Neural progenitor cell (in vitro differentiated cells): ENCODE data around the gene IRF7. TPM values are rescaled to one million over a fixed set of nuclear protein-coding genes. Genes with fewer than 3 reads are reported as not detected.

ENCODE experiments used
- DNase-seq: peaks from one replicate; pipeline ENCODE4 v3.0.0-alpha.2; 2016; ENCODE audit warnings: low spot score
- H2AFZ ChIP-seq: fragments of 200-600 bp; sonication (generic); replicated peaks from 2 replicates; pipeline ENCODE4 v1.6.1; 2016; ENCODE audit warnings: antibody characterized with exemption
- H3F3A ChIP-seq: fragments of 200-600 bp; sonication (generic); 2 replicates; pipeline ENCODE4 v1.6.1; 2016; ENCODE audit warnings: antibody characterized with exemption, low read depth
- H3K27ac ChIP-seq: fragments of 200-600 bp; sonication (generic); 2 replicates; pipeline ENCODE4 v1.5.1; 2016; ENCODE audit warnings: mild to moderate bottlenecking
- H3K27me3 ChIP-seq: fragments of 200-600 bp; sonication (generic); 2 replicates; pipeline ENCODE4 v1.6.1; 2016; ENCODE audit warnings: mild to moderate bottlenecking, moderate library complexity
- H3K36me3 ChIP-seq: fragments of 200-600 bp; sonication (generic); 2 replicates; pipeline ENCODE4 v1.5.1; 2016
- H3K4me1 ChIP-seq: fragments of 200-600 bp; sonication (generic); 2 replicates; pipeline ENCODE4 v1.6.1; 2016; ENCODE audit warnings: mixed run types
- H3K4me2 ChIP-seq: fragments of 200-600 bp; sonication (generic); 2 replicates; pipeline ENCODE4 v1.6.1; 2016
- H3K4me3 ChIP-seq: fragments of 200-600 bp; sonication (generic); 2 replicates; pipeline ENCODE4 v1.5.1; 2016
- H3K79me2 ChIP-seq: fragments of 200-600 bp; sonication (generic); 2 replicates; pipeline ENCODE4 v1.6.1; 2016; ENCODE audit warnings: low read depth
- H3K9ac ChIP-seq: fragments of 200-600 bp; sonication (generic); 2 replicates; pipeline ENCODE4 v1.6.1; 2016
- H3K9me3 ChIP-seq: fragments of 200-600 bp; sonication (generic); 2 replicates; pipeline ENCODE4 v1.5.1; 2016; ENCODE audit warnings: low read depth
- H4K20me1 ChIP-seq: fragments of 200-600 bp; sonication (generic); 2 replicates; pipeline ENCODE4 v1.6.1; 2016; ENCODE audit warnings: low read depth
- H3K27ac Mint-ChIP-seq: 3 replicates; pipeline ENCODE4 v1.8.0; 2021; ENCODE audit warnings: mixed read lengths
- H3K27me3 Mint-ChIP-seq: 2 replicates; pipeline ENCODE4 v1.8.0; 2022; ENCODE audit warnings: low read depth, mild to moderate bottlenecking, inconsistent platforms, moderate library complexity, mixed read lengths; ENCODE audit not compliant: insufficient read depth
- H3K36me3 Mint-ChIP-seq: 3 replicates; pipeline ENCODE4 v1.8.0; 2021; ENCODE audit warnings: mixed read lengths
- H3K4me1 Mint-ChIP-seq: 3 replicates; pipeline ENCODE4 v1.8.0; 2021; ENCODE audit warnings: mixed read lengths
- H3K4me3 Mint-ChIP-seq: 3 replicates; pipeline ENCODE4 v1.8.0; 2021; ENCODE audit warnings: mild to moderate bottlenecking, moderate library complexity, mixed read lengths
- H3K9me3 Mint-ChIP-seq: 3 replicates; pipeline ENCODE4 v1.8.0; 2020; ENCODE audit warnings: mixed read lengths
- EZH2 ChIP-seq: fragments of 200-600 bp; sonication (generic); IDR thresholded peaks from 2 replicates; pipeline ENCODE4 v1.6.1; 2017; ENCODE audit warnings: antibody characterized with exemption, mild to moderate bottlenecking, moderate library complexity
- EZH2phosphoT487 ChIP-seq: fragments of 200-600 bp; sonication (generic); IDR thresholded peaks from 2 replicates; pipeline ENCODE4 v1.6.1; 2017; ENCODE audit warnings: antibody characterized with exemption
- total RNA-seq: library from RNA; depleted of rRNA; stranded (reverse); fragments of >200 nt; gene quantifications from 2 replicates; pipeline ENCODE4 v1.2.3, GENCODE V29; 2015; ENCODE audit warnings: low replicate concordance
- TF ChIP-seq, protein P1 (sequence below): fragments of 200-600 bp; sonication (generic); IDR thresholded peaks from 2 replicates; pipeline ENCODE4 v1.5.1; 2017; ENCODE audit warnings: antibody characterized with exemption, mild to moderate bottlenecking

The IRF7 gene
- total RNA-seq, 1 donor from 2014 or later = 4.3 TPM

DNA sequence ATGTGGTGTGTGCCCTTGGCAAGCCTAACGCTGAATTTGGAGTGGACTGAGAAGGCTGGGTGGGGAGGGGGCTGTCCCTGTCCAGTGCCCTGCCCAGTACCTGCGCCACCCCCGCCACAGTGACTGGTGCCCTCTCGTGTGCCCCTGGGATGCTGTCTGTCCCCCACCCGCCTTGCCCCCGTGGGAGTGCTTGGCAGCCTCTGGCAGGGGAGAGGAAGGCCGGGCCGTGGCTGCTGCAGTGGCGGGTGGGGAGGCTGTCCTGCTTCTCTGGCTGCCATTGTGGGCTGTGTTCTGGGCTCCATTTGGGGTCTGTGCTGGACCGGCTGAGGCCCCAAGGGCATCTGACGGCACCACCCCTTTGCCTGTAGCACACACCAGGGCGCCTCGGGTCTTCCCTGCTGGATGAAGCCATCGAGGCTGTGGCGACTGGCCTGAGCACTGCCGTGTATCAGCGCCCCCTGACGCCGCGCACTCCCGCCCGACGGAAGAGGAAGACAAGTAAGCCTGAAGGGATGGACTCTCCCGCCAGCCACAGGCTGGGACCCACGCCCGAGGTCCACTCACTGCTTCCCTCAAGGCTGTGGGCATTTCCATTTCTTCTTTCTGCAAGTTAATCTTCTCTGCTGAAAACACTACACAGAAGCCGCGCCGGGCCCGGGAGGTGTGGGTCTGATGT lies 17.6 kb downstream of the IRF7 start:
- H3K27ac ChIP-seq = no peak overlapping the region
- H3K27me3 Mint-ChIP-seq = no peaks in the 10 kb centered on the region

DNA sequence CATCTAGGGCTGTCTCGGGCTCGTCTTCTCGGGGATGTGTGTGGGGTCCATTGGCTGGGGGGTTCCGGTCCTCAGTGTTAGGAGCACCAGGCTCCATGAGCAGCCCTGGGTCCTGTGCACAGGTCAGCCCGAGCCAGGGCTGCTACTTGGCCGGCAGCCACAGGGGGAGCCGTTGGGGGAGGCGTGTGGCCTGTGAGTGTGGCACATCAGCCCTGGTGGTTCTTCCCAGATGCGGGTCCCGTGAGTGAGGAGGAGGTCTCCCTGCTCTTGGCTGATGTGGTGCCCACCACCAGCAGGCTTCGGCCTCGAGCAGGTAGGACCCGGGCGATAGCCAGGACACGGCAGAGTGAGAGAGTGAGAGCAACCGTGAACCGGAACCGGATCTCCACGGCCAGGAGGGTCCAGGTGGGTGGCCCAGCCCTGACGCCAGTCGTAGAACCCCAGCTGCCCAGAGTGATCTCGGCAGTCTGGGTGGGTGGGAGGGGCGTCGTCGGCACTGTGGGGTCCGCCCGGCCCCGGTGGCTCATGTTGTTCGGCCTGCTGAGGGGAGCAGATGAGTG lies 18.5 kb downstream of the IRF7 start:
- Histone ChIP-seq H3K36me3 (no peaks in the 10 kb centered on the region), H3K27ac (no peak overlapping the region), H3K27me3 (no peaks in the 10 kb centered on the region), H3F3A (no peaks in the 10 kb centered on the region), H3K4me2 (no peak overlapping the region), H3K4me3 (no peak overlapping the region), H3K9ac (no peak overlapping the region), H3K79me2 (no peaks in the 10 kb centered on the region), H3K4me1 (no peaks in the 10 kb centered on the region), H2AFZ (no peak overlapping the region), H4K20me1 (peaks cover 19% of the 10 kb centered on the region), H3K9me3 (no peaks in the 10 kb centered on the region)
- Mint-ChIP-seq H3K27ac (no peak overlapping the region), H3K9me3 (no peaks in the 10 kb centered on the region), H3K36me3 (peaks cover 34% of the 10 kb centered on the region), H3K4me3 (no peak overlapping the region), H3K4me1 (no peaks in the 10 kb centered on the region), H3K27me3 (peaks cover 2% of the 10 kb centered on the region)
- no peak for TF ChIP-seq EZH2
- TF ChIP-seq, protein P1, sequence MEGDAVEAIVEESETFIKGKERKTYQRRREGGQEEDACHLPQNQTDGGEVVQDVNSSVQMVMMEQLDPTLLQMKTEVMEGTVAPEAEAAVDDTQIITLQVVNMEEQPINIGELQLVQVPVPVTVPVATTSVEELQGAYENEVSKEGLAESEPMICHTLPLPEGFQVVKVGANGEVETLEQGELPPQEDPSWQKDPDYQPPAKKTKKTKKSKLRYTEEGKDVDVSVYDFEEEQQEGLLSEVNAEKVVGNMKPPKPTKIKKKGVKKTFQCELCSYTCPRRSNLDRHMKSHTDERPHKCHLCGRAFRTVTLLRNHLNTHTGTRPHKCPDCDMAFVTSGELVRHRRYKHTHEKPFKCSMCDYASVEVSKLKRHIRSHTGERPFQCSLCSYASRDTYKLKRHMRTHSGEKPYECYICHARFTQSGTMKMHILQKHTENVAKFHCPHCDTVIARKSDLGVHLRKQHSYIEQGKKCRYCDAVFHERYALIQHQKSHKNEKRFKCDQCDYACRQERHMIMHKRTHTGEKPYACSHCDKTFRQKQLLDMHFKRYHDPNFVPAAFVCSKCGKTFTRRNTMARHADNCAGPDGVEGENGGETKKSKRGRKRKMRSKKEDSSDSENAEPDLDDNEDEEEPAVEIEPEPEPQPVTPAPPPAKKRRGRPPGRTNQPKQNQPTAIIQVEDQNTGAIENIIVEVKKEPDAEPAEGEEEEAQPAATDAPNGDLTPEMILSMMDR = peak; percentile 44
- TF ChIP-seq EZH2phosphoT487 = no peak
- DNase-seq = peak; percentile 43

More for the DNA sequence above, 17.6 kb downstream of the IRF7 start:
- no peaks in the 10 kb centered on the region for H3K9me3 ChIP-seq
- H3K36me3 ChIP-seq = no peaks in the 10 kb centered on the region
- no peak for DNase-seq
- H3K27me3 ChIP-seq = no peaks in the 10 kb centered on the region
- H3K4me2 ChIP-seq = no peak overlapping the region
- no peak overlapping the region for H3K4me3 Mint-ChIP-seq
- H4K20me1 ChIP-seq = peaks cover 19% of the 10 kb centered on the region
- no peaks in the 10 kb centered on the region for H3K9me3 Mint-ChIP-seq
- H3F3A ChIP-seq = no peaks in the 10 kb centered on the region
- no peaks in the 10 kb centered on the region for H3K79me2 ChIP-seq
- H3K4me1 ChIP-seq = no peaks in the 10 kb centered on the region
- H2AFZ ChIP-seq = no peak overlapping the region
- H3K4me3 ChIP-seq = no peak overlapping the region
- no peak overlapping the region for H3K9ac ChIP-seq
- H3K36me3 Mint-ChIP-seq = peaks cover 29% of the 10 kb centered on the region
- no peak for TF ChIP-seq EZH2phosphoT487
- TF ChIP-seq, protein P1 = no peak
- TF ChIP-seq EZH2 = no peak
- H3K27ac Mint-ChIP-seq = no peak overlapping the region
- no peaks in the 10 kb centered on the region for H3K4me1 Mint-ChIP-seq

DNA sequence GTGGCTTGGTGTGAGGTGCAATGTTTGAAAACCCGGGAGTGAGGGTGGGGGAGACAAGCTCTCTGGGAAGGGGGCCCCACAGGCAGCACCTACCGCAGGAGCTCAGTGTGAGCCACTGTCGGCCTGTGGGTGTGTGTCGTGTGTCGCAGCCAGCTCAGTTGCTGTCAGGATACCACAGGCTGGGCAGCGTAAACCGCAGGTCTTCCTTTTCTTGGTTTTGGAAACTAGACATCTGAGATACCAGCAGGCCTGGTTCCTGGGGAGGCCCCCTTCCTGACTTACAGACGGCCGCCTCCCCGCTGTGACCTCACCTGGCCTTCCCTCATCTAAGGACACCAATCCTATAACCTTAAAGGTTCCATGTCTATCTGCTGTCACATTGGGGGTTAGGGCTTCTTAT lies 19.4 kb downstream of the IRF7 start:
- Histone ChIP-seq H3K4me2 (no peak overlapping the region), H3K79me2 (no peaks in the 10 kb centered on the region), H2AFZ (no peak overlapping the region), H3K36me3 (no peaks in the 10 kb centered on the region), H3K27me3 (no peaks in the 10 kb centered on the region), H3F3A (no peaks in the 10 kb centered on the region), H3K9ac (no peak overlapping the region), H3K4me3 (no peak overlapping the region), H3K4me1 (no peaks in the 10 kb centered on the region), H3K27ac (no peak overlapping the region), H3K9me3 (no peaks in the 10 kb centered on the region), H4K20me1 (peaks cover 23% of the 10 kb centered on the region)
- no peak for DNase-seq
- peaks cover 29% of the 10 kb centered on the region for H3K36me3 Mint-ChIP-seq
- H3K9me3 Mint-ChIP-seq = no peaks in the 10 kb centered on the region
- H3K4me1 Mint-ChIP-seq = no peaks in the 10 kb centered on the region
- H3K4me3 Mint-ChIP-seq = no peak overlapping the region
- TF ChIP-seq EZH2phosphoT487 (no peak), EZH2 (no peak)
- TF ChIP-seq, protein P1 = no peak
- peaks cover 2% of the 10 kb centered on the region for H3K27me3 Mint-ChIP-seq
- H3K27ac Mint-ChIP-seq = no peak overlapping the region
